ENCODE results near the gene PGGHG. TPM values are rescaled to one million over a fixed set of nuclear protein-coding genes. Genes with fewer than 3 reads are reported as not detected.

Gene PGGHG
- total RNA-seq, 1 donor from 2014 or later: 13.1 TPM

DNA sequence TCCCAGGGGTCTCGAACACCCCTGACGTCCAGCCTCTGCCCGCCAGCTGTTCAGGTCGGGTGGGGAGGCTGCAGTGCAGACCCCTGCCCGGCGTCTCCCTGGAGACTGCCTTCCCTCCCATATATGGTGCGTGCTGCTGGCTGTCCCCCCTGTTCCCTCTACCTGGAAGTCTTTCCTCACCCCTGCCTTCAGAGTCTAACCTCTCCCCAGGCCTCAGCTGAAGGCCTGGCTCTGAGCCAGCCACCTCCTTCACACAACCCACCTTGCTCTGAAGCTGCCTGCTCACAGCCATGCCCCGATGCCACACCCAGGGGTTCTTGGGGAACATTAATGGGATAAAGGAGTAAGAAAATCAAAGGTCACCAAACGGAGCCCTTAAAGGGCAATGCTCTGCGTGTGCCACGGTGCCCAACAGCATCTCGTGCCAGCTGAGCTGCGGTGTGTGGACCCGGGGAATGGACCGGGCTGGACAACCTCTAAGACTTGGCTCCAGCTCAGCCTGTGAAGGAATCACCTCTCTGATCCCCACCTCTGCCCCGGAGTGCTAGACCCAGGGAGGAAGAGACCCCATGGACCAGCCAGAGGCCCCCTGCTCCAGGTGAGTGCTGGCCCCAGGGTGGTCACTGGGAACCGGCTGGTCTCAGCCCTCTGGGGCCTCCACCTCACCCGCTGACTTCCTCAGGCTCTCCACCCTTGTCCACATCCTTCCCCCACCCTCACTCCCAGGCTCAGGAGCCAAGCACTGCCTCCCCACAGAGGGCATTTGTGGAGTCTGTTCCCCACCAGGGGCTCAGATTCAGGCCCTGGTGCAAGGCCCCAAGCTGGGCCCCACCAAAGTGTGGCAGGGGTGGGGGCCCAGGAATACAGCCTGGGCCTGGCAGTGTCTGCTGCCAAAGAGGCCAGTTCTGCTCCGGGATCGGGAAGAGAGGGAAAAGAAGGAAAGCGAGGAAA, 10.7 kb upstream of the PGGHG start, which contains the start of gene NLRP6:
NLRP6 (plus strand) TSS at position 407 of the 951 bp plus-strand sequence; CDS start at position 570, 163 bp downstream.
- no peak within 1 kb of the TSS for H3K4me3 ChIP-seq (ENCODE audit: low read depth, low read length)
- DNase-seq (ENCODE audit: low read depth): no peak
- TF ChIP-seq CTCF (conservative IDR thresholded peaks at IDR 0.05; ENCODE audit: low read depth, low read length): no peak

DNA sequence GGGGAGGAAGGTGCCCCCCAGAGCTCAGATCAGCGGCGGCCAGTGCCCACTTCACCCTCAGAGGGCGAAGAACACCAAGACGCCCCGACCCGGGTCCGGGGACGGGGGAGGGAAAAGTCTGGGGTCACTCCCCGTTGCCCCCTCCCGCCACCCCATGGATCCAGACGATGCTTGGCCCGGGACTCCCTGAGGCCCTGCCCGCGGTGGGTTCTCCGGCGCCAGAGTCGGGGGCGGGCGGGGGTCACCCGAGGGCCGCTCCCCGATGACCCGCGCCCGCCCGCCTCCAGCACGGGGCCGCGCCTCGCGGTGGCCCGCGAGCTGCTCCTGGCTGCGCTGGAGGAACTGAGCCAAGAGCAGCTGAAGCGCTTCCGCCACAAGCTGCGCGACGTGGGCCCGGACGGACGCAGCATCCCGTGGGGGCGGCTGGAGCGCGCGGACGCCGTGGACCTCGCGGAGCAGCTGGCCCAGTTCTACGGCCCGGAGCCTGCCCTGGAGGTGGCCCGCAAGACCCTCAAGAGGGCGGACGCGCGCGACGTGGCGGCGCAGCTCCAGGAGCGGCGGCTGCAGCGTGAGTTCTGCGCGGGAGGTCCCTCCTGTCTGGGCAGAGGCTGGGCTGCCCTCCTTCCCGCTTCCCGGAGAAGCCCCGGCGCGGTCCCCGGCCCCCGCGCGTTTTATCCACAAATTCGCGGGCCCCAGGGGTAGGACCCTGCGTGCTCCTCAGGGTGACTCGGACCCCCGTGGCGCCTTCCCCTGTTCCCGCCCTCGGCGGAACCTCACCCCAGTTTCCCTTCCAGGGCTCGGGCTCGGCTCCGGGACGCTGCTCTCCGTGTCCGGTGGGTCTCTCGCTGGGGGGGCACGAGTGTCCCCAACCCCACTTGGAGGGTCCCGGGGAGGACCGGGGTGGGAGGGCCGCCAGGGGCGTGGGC, 9.6 kb upstream of the PGGHG start:
- TF ChIP-seq CTCF (conservative IDR thresholded peaks at IDR 0.05; ENCODE audit: low read depth, low read length): no peak
- no peak overlapping the region for H3K4me3 ChIP-seq (ENCODE audit: low read depth, low read length)
- no peak for DNase-seq (ENCODE audit: low read depth)

DNA sequence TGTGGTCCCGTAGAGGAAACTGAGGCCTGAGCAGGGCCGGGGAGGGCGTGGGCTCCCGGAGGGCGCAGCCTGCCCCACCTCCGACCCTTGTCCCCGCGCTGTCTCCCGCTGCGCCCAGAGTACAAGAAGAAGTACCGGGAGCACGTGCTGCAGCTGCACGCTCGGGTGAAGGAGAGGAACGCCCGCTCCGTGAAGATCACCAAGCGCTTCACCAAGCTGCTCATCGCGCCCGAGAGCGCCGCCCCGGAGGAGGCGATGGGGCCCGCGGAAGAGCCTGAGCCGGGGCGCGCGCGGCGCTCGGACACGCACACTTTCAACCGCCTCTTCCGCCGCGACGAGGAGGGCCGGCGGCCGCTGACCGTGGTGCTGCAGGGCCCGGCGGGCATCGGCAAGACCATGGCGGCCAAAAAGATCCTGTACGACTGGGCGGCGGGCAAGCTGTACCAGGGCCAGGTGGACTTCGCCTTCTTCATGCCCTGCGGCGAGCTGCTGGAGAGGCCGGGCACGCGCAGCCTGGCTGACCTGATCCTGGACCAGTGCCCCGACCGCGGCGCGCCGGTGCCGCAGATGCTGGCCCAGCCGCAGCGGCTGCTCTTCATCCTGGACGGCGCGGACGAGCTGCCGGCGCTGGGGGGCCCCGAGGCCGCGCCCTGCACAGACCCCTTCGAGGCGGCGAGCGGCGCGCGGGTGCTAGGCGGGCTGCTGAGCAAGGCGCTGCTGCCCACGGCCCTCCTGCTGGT, 8.8 kb upstream of the PGGHG start:
- H3K4me3 ChIP-seq (ENCODE audit: low read depth, low read length): peak overlapping the region; percentile 18
- DNase-seq (ENCODE audit: low read depth): no peak
- no peak for TF ChIP-seq CTCF (conservative IDR thresholded peaks at IDR 0.05; ENCODE audit: low read depth, low read length)

DNA sequence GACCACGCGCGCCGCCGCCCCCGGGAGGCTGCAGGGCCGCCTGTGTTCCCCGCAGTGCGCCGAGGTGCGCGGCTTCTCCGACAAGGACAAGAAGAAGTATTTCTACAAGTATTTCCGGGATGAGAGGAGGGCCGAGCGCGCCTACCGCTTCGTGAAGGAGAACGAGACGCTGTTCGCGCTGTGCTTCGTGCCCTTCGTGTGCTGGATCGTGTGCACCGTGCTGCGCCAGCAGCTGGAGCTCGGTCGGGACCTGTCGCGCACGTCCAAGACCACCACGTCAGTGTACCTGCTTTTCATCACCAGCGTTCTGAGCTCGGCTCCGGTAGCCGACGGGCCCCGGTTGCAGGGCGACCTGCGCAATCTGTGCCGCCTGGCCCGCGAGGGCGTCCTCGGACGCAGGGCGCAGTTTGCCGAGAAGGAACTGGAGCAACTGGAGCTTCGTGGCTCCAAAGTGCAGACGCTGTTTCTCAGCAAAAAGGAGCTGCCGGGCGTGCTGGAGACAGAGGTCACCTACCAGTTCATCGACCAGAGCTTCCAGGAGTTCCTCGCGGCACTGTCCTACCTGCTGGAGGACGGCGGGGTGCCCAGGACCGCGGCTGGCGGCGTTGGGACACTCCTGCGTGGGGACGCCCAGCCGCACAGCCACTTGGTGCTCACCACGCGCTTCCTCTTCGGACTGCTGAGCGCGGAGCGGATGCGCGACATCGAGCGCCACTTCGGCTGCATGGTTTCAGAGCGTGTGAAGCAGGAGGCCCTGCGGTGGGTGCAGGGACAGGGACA, 8.0 kb upstream of the PGGHG start:
- TF ChIP-seq CTCF (conservative IDR thresholded peaks at IDR 0.05; ENCODE audit: low read depth, low read length): no peak
- no peak overlapping the region for H3K4me3 ChIP-seq (ENCODE audit: low read depth, low read length)
- no peak for DNase-seq (ENCODE audit: low read depth)

DNA sequence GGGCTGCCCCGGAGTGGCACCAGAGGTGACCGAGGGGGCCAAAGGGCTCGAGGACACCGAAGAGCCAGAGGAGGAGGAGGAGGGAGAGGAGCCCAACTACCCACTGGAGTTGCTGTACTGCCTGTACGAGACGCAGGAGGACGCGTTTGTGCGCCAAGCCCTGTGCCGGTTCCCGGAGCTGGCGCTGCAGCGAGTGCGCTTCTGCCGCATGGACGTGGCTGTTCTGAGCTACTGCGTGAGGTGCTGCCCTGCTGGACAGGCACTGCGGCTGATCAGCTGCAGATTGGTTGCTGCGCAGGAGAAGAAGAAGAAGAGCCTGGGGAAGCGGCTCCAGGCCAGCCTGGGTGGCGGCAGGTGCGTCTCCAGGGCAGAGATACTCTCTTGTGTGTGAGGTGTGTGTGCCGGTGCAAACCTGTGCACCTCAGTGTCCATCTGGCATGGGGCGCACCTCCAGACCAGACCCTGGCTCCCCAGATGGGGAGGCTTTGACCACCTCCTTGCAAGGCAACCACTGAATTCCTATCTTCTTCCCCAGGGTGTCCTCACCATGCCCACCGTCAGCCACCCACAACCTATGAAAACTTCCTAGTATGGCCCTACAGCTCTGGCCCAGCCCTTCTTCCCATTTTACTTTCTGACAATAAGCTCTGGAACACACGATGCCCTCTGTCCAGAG, 7.3 kb upstream of the PGGHG start:
- no peak for TF ChIP-seq CTCF (conservative IDR thresholded peaks at IDR 0.05; ENCODE audit: low read depth, low read length)
- no peak for DNase-seq (ENCODE audit: low read depth)
- H3K4me3 ChIP-seq (ENCODE audit: low read depth, low read length): no peak overlapping the region

Measured in epithelial cell of proximal tubule (primary cell).